Neuronal stem cell (in vitro differentiated cells): ENCODE measurements around the gene ABLIM2.

Experiments
- DNase-seq: peaks from one replicate; pipeline ENCODE4 v3.0.0-alpha.2; 2013; ENCODE audit warnings: low spot score
- H2AFZ ChIP-seq: one replicate; pipeline ENCODE4 v1.6.1; 2013; ENCODE audit warnings: mild to moderate bottlenecking, low read length, inconsistent platforms
- H2AK5ac ChIP-seq: 2 replicates; pipeline ENCODE4 v1.6.1; 2013; ENCODE audit warnings: low read depth, mild to moderate bottlenecking, inconsistent platforms, low read length, moderate library complexity, mixed read lengths
- H2BK120ac ChIP-seq: 2 replicates; pipeline ENCODE4 v1.6.1; 2013; ENCODE audit warnings: low read depth, mild to moderate bottlenecking, inconsistent platforms, low read length, moderate library complexity, mixed read lengths
- H2BK12ac ChIP-seq: one replicate; pipeline ENCODE4 v1.6.1; 2013; ENCODE audit warnings: low read length, inconsistent platforms
- H2BK15ac ChIP-seq: 2 replicates; pipeline ENCODE4 v1.6.1; 2013; ENCODE audit warnings: mild to moderate bottlenecking, low read length, inconsistent platforms, mixed read lengths
- H2BK5ac ChIP-seq: one replicate; pipeline ENCODE4 v1.6.1; 2013; ENCODE audit warnings: inconsistent platforms, mild to moderate bottlenecking, low read length, moderate library complexity
- H3K14ac ChIP-seq: one replicate; pipeline ENCODE4 v1.6.1; 2013; ENCODE audit warnings: low read length, inconsistent platforms
- H3K18ac ChIP-seq: 2 replicates; pipeline ENCODE4 v1.6.1; 2013; ENCODE audit warnings: low read length, inconsistent platforms
- H3K23ac ChIP-seq: 2 replicates; pipeline ENCODE4 v1.6.1; 2013; ENCODE audit warnings: low read depth, mild to moderate bottlenecking, mixed read lengths, low read length, inconsistent platforms; ENCODE audit not compliant: poor library complexity
- H3K27ac ChIP-seq: replicated peaks from 3 replicates; pipeline ENCODE4 v1.5.1; 2013; ENCODE audit warnings: low read length, inconsistent platforms
- H3K27me3 ChIP-seq, 3 experiments: 2 replicates each; pipeline ENCODE4 v1.6.1; 2013; ENCODE audit warnings: low read length in 3 of 3, mild to moderate bottlenecking in 2 of 3, inconsistent platforms in 1 of 3, low read depth in 1 of 3, mixed read lengths in 1 of 3, moderate library complexity in 1 of 3; ENCODE audit not compliant: control insufficient read depth in 3 of 3, insufficient read depth in 3 of 3
- H3K36me3 ChIP-seq, 2 donors: replicated peaks in 1 of 2; 2 replicates each; pipeline ENCODE4 v1.6.1; 2013; ENCODE audit warnings: low read length in 2 of 2; ENCODE audit not compliant: control insufficient read depth in 2 of 2, insufficient read depth in 2 of 2
- H3K4ac ChIP-seq: 2 replicates; pipeline ENCODE4 v1.6.1; 2013; ENCODE audit warnings: inconsistent platforms, mild to moderate bottlenecking, low read length, moderate library complexity
- H3K4me1 ChIP-seq, 2 donors: 1 replicate in 1 of 2; 2 replicates in 1 of 2; pipeline ENCODE4 v1.6.1; 2013; ENCODE audit warnings: low read length in 2 of 2, low read depth in 1 of 2; ENCODE audit not compliant: control insufficient read depth in 2 of 2, insufficient read depth in 1 of 2
- H3K4me2 ChIP-seq: one replicate; pipeline ENCODE4 v1.6.1; 2013; ENCODE audit warnings: mild to moderate bottlenecking, low read length, inconsistent platforms; ENCODE audit not compliant: insufficient read depth, poor library complexity, severe bottlenecking
- H3K4me3 ChIP-seq, 2 donors: 2 replicates each; pipeline ENCODE4 v1.5.1; 2013; ENCODE audit warnings: low read length in 2 of 2, mild to moderate bottlenecking in 2 of 2, inconsistent platforms in 1 of 2, moderate library complexity in 1 of 2
- H3K79me1 ChIP-seq: one replicate; pipeline ENCODE4 v1.6.1; 2013; ENCODE audit warnings: low read depth, mild to moderate bottlenecking, inconsistent platforms, low read length, moderate library complexity
- H3K9ac ChIP-seq: one replicate; pipeline ENCODE4 v1.6.1; 2013; ENCODE audit warnings: mild to moderate bottlenecking, low read depth, low read length, inconsistent platforms; ENCODE audit not compliant: poor library complexity
- H3K9me3 ChIP-seq, 2 donors: replicated peaks in 1 of 2; 2 replicates each; pipeline versions ENCODE3 to v1.6.1; 2013; ENCODE audit warnings: low read length in 2 of 2, mild to moderate bottlenecking in 2 of 2, inconsistent platforms in 1 of 2, low read depth in 1 of 2, mixed read lengths in 1 of 2, moderate library complexity in 1 of 2; ENCODE audit not compliant: control insufficient read depth in 2 of 2, insufficient read depth in 1 of 2
- H4K8ac ChIP-seq: one replicate; pipeline ENCODE4 v1.6.1; 2013; ENCODE audit warnings: low read depth, mild to moderate bottlenecking, inconsistent platforms, low read length, moderate library complexity
- H4K91ac ChIP-seq: one replicate; pipeline ENCODE4 v1.6.1; 2013; ENCODE audit warnings: low read length, low read depth, mild to moderate bottlenecking, inconsistent platforms; ENCODE audit not compliant: poor library complexity
- WGBS, 2 donors: extraction: QIAGEN DNeasy Blood & Tissue Kit; methylation state at CpG; one replicate each; pipeline ENCODE4 v1.1.7; 2013; ENCODE audit warnings: missing lambda C conversion rate in 2 of 2, mixed read lengths in 1 of 2; ENCODE audit not compliant: insufficient read length in 2 of 2, insufficient replicate concordance in 1 of 2; ENCODE audit errors: extremely low coverage in 2 of 2; 5-methylcytosine and 5-hydroxymethylcytosine counted together

The ABLIM2 gene

DNA sequence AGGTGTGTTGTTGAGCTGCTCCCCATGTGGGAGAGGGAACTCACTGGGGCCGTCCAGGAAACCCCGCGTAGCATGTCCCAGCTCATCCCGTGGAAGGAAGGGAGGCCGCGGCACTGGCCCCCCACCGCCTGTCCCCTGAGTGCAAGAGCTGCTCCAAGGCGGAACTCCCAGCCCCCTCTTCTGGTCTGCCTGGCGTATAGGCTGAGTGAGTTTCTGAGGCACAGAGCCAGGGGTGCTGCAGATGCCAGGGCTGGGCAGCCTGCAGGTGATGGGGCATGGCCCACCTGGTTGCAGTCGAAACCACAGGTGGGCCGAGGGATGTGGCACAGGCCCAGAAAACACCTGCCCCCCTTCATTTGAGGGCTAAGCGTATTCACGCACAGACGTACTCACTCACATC lies 49.6 kb downstream of the ABLIM2 start:
- Histone ChIP-seq H3K79me1 (no peaks in the 10 kb centered on the region), H2BK15ac (no peak overlapping the region), H3K27me3 (peaks cover 0 to 50% (median 0%) of the 10 kb centered on the region in 3 experiments), H2BK12ac (peak overlapping the region; percentile 19), H2AFZ (no peak overlapping the region), H2AK5ac (peak overlapping the region; percentile 72), H3K36me3 (no peaks in the 10 kb centered on the region), H4K91ac (no peak overlapping the region), H3K4me3 (no peak overlapping the region), H2BK120ac (no peak overlapping the region), H3K4me1 (peaks cover 3 to 12% of the 10 kb centered on the region in 2 donors), H3K23ac (no peak overlapping the region), H3K9me3 (peaks cover 0 to 2% of the 10 kb centered on the region in 2 donors), H3K4ac (no peak overlapping the region), H3K14ac (peak overlapping the region; percentile 32), H3K18ac (peak overlapping the region; percentile 32), H4K8ac (no peak overlapping the region), H2BK5ac (peak overlapping the region; percentile 62), H3K4me2 (no peak overlapping the region), H3K27ac (no peak overlapping the region), H3K9ac (no peak overlapping the region)
- WGBS, 2 donors: no CpG with 5 or more reads among the region's 14 CpGs
- no peak for DNase-seq

DNA sequence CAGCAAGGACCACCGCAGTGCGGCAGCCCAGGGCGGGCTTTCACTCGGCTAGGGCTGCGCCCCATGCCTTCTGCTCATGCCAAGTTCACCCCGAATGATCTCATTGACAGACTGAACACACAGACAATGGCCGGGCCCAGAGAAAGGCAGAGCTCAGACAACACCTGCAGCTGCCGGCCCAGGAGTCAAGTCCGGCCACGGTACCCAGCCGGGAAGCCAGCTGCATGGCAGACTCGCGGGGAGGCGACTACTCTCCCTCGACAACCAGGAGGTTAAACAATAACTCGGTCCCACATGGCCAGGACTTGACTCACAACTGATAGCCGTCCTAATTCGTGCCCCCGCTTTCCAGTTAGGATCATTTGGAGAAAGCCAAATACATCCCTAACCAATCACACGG lies 50.4 kb downstream of the ABLIM2 start:
- no peak for DNase-seq
- Histone ChIP-seq H4K91ac (no peak overlapping the region), H3K4ac (no peak overlapping the region), H3K27ac (no peak overlapping the region), H3K18ac (no peak overlapping the region), H3K14ac (no peak overlapping the region), H3K27me3 (peaks cover 0 to 58% (median 0%) of the 10 kb centered on the region in 3 experiments), H3K9ac (no peak overlapping the region), H2BK5ac (peak overlapping the region; percentile 62), H3K4me2 (no peak overlapping the region), H2BK12ac (no peak overlapping the region), H2AFZ (no peak overlapping the region), H4K8ac (no peak overlapping the region), H3K36me3 (no peaks in the 10 kb centered on the region), H2AK5ac (no peak overlapping the region), H3K4me1 (peaks cover 3 to 14% of the 10 kb centered on the region in 2 donors), H3K23ac (no peak overlapping the region), H2BK15ac (no peak overlapping the region), H3K4me3 (no peak overlapping the region), H3K79me1 (no peaks in the 10 kb centered on the region), H2BK120ac (no peak overlapping the region), H3K9me3 (peaks cover 0 to 2% of the 10 kb centered on the region in 2 donors)
- no CpG with 5 or more reads among the region's 20 CpGs for WGBS, 2 donors

DNA sequence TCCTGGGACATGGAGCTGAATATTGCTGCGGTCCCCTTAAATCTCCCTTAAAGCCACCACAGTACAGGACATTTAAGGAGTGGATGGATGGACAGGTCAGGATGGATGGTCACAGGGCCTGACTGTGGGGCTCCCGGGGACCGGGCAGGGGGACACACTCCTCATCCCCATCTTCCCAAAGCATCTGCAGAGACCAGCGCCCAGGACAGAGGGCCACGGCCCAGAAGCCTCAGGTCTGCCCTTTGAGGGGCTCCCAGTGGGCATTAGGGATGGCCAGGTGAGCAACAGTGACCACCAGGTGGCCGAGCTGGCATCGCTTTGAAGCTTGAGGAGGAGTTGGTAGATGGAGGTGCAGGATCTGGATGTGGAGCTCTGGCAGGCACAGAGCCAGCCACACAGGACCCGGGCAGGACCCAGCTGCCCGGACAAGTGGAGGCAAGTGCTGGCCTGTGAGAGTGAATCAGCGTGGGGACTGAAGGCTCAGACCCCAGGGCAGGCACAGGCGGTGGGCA lies 51.4 kb downstream of the ABLIM2 start:
- Histone ChIP-seq H2AK5ac (peak overlapping the region; percentile 22), H3K9ac (no peak overlapping the region), H4K91ac (no peak overlapping the region), H2AFZ (no peak overlapping the region), H3K4me2 (no peak overlapping the region), H2BK12ac (peak overlapping the region; percentile 67), H3K9me3 (peaks cover 0 to 3% of the 10 kb centered on the region in 2 donors), H4K8ac (peak overlapping the region; percentile 89), H3K36me3 (no peaks in the 10 kb centered on the region), H3K4ac (no peak overlapping the region), H2BK5ac (no peak overlapping the region), H3K18ac (no peak overlapping the region), H3K4me3 (no peak overlapping the region), H3K23ac (no peak overlapping the region), H3K4me1 (peaks cover 3 to 14% of the 10 kb centered on the region in 2 donors), H2BK15ac (no peak overlapping the region), H3K14ac (no peak overlapping the region), H3K27me3 (peaks cover 0 to 54% (median 0%) of the 10 kb centered on the region in 3 experiments), H3K27ac (no peak overlapping the region), H2BK120ac (no peak overlapping the region), H3K79me1 (no peaks in the 10 kb centered on the region)
- WGBS, 2 donors: no CpG with 5 or more reads among the region's 11 CpGs
- DNase-seq: no peak

DNA sequence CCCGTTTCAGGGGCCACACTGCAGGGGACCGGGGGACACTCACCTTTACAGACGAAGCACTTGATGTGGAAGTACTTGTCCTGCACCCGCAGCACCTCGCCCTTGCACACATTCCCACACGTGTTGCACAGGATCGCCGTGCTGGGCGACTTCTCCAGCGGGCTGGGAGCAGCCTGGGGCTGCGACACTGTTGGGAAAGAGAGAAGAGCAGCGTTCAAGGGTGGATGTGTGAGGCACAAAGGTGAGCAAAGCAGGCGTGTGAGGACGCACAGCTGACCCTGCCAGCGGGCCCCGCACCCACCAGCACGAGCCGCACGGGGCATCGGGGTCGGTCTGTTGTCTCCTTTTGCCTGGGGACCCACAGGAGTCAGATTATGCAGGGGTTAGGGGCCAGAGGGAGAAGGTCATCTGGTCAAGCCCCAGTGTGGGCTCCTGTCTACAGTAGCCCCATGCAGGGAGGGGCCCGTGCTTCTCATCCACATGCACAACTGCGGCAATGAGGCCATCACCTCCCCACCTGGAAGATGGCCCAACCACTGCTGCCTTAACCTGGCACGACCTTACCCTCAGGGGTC lies 52.1 kb downstream of the ABLIM2 start:
- H3K27me3 ChIP-seq: peaks cover 0 to 50% (median 0%) of the 10 kb centered on the region in 3 experiments
- peak overlapping the region; percentile 7 for H3K18ac ChIP-seq
- H3K23ac ChIP-seq: peak overlapping the region; percentile 3
- H3K4me2 ChIP-seq: no peak overlapping the region
- no peak overlapping the region for H3K27ac ChIP-seq
- no peak overlapping the region for H3K14ac ChIP-seq
- no peaks in the 10 kb centered on the region for H3K79me1 ChIP-seq
- H2AK5ac ChIP-seq: peak overlapping the region; percentile 22
- H3K4me1 ChIP-seq: peaks cover 3 to 14% of the 10 kb centered on the region in 2 donors
- peak overlapping the region; percentile 44 for H2BK15ac ChIP-seq
- H4K8ac ChIP-seq: peak overlapping the region; percentile 89
- peaks cover 0 to 3% of the 10 kb centered on the region in 2 donors for H3K9me3 ChIP-seq
- no CpG with 5 or more reads among the region's 24 CpGs for WGBS, 2 donors
- no peak overlapping the region for H3K9ac ChIP-seq
- DNase-seq: no peak
- H2BK120ac ChIP-seq: no peak overlapping the region
- no peaks in the 10 kb centered on the region for H3K36me3 ChIP-seq
- H2AFZ ChIP-seq: no peak overlapping the region
- no peak overlapping the region for H3K4me3 ChIP-seq
- no peak overlapping the region for H4K91ac ChIP-seq
- H3K4ac ChIP-seq: no peak overlapping the region
- H2BK12ac ChIP-seq: peak overlapping the region; percentile 67
- H2BK5ac ChIP-seq: no peak overlapping the region
